Measurements from ENCODE around the gene ZNF423.

Gene ZNF423

DNA sequence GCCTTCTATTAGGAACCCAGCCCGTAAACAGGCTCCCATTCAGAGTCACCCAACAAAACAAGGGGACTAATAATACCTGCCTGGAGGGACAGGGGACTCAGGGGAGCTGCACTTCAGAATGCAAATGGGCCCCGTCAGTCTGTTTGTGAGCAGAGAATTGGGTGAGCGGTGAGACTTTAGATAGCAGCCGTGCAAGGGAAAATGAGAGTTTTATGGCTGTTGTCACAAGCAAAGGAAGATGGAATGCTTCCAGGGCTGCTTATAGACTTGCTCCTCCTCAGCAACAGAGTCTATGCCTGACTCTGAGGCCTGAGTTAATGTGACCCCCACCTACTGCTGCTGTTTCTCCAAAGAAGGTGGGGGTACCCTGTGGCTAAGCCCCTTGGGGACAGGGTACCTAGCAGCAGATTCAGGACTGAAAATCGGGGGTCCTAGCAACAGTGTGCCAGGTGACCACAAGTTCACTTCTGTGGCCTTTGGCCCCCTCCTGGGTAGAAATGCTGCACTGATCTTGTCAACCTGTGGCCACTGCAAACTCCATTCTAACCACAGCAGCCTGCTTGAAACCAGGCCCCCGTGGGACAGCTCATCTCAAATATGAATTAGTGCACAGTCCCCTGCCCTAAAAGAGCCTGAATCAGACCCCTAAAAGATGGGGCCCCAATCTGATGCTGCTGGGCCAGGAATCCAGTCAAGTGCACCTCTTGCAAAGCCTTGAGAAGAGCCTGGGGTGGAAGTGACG lies 355.9 kb downstream of the ZNF423 start:
- no peak for DNase-seq

- no peak for DNase-seq
Measured at GRCh38 chr16:49499414-49499785, 356.5 kb downstream of the ZNF423 start.

- no peak for DNase-seq
Measured at GRCh38 chr16:49498666-49499413, 357.1 kb downstream of the ZNF423 start.

- DNase-seq: no peak
Measured at GRCh38 chr16:49498264-49498663, 357.6 kb downstream of the ZNF423 start.

DNA sequence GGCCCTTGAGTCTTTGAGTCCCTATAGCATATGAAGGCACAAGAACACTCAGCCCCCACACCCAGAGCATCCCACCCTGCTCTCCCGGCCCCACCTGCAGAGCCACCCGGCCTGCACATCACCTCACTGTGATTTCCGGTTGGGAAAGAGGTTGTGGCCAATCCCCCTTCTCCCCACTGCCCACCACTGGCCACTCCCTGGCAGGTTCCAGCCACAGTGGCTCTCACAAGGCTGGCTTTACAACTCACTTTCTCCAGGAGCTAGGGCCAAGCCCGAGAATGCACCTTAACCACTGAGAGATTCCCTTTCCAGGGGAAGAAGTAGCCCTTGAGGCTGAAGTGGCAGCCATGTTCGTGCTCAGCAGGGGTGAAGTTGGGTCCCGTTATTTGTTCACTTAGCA lies 358.4 kb downstream of the ZNF423 start:
- no peak for DNase-seq

GRCh38 chr16:49496656-49497055 lies 359.3 kb downstream of the ZNF423 start:
- no peak for DNase-seq

- DNase-seq: no peak
Measured at GRCh38 chr16:49495596-49496355, 360.1 kb downstream of the ZNF423 start.

- DNase-seq: no peak
Measured at GRCh38 chr16:49494891-49495566, 360.9 kb downstream of the ZNF423 start.

GRCh38 chr16:49494474-49494873 lies 361.4 kb downstream of the ZNF423 start:
- no peak for DNase-seq

DNA sequence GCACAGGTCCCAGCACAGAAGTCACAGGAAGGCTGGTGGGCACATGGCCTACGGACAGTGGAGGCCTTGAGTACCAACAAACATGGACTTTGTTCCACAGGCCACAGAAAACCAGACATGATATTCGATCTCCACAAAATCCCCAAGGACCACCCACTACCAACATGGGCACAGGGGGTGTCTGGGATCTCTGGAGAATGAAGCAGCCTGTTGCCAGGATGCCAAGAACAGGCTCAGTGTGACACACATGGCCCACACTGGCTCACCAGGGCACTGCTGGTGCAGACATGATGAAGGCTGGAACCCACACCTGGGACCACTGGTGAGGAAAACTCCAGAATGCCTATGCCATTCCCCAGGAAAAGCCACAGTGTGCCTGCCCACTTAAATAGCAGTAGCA lies 362.1 kb downstream of the ZNF423 start:
- DNase-seq: no peak

GRCh38 chr16:49492896-49493626 lies 362.9 kb downstream of the ZNF423 start:
- DNase-seq: no peak

GRCh38 chr16:49491771-49492761 lies 363.8 kb downstream of the ZNF423 start:
- DNase-seq: no peak

- DNase-seq: no peak
Measured at GRCh38 chr16:49491106-49491670, 364.7 kb downstream of the ZNF423 start.

- DNase-seq: no peak
Measured at GRCh38 chr16:49490321-49490705, 365.6 kb downstream of the ZNF423 start.

- DNase-seq: no peak
Measured at GRCh38 chr16:49489686-49490320, 366.1 kb downstream of the ZNF423 start.

GRCh38 chr16:49488740-49489525 lies 367.0 kb downstream of the ZNF423 start:
- no peak for DNase-seq

DNA sequence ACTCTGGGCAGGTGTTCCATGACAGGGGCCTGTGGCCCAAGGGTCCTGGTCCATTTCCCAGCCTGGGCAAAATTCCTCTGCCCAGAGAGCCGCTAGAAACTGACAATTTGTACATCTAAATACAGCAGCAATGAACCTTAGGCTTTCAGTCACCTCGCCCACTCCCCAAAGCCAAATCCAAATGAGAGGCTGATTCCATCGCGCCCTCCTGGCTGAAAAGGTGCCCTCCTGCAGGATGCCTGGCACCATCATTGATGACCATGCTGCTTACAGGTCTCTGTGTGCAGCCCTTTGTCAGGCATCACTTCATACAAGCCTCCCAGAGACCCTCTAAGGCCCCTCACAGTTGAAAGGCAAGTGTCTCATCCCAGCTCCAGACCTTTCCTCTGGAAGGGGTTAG lies 367.6 kb downstream of the ZNF423 start:
- DNase-seq: no peak

DNA sequence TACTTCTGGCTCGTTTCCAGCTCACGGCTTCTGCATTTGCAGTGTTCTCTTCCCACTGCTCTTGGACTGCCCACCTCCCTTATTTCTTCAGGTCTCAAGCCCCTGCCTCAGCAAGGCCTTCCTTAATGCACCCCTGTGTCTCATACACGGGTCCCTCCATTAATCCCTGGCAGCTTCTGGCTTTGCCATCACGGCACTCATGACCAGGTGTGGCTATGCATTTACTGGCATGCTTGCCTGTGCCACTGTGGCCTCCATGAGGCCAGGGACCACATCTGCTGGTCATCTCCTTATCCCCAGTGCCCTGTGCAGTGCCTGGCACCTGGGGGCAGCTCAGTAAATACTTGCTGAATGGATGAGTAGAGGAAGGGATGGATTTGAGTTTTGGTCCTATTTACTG lies 368.2 kb downstream of the ZNF423 start:
- no peak for DNase-seq

- no peak for DNase-seq
Measured at GRCh38 chr16:49486400-49486799, 369.5 kb downstream of the ZNF423 start.

DNA sequence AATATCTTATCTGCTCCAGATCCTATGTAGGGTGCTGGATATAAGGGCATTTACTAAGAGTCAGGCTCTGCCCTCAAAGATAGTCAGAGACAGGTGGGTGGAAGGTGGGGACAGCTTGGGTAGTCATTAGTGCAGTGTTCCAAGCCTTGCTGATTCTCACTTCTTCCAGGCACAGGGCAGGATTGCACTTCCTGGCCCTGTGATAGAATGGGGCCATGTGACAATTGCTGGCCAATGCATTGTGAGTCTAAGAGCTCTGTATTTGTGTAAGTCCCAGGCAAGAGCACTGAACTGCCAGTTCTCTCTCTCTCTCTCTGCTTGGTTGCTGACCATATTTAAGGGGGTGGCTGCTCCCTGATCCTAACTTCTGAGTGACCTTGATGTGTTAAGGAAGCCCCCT lies 370.2 kb downstream of the ZNF423 start:
- DNase-seq: no peak

Measured in SHP77 treated with DMSO at 0.1 percent for 48 hours (cell line).